Neural progenitor cell (in vitro differentiated cells): ENCODE results near the gene HFE.

Source experiments
- EZH2 ChIP-seq: fragments of 200-600 bp; sonication (generic); IDR thresholded peaks from 2 replicates; pipeline ENCODE4 v1.6.1; 2017; ENCODE audit warnings: antibody characterized with exemption, mild to moderate bottlenecking, moderate library complexity
- TF ChIP-seq, protein P1 (sequence below): fragments of 200-600 bp; sonication (generic); IDR thresholded peaks from 2 replicates; pipeline ENCODE4 v1.5.1; 2017; ENCODE audit warnings: antibody characterized with exemption, mild to moderate bottlenecking

DNA sequence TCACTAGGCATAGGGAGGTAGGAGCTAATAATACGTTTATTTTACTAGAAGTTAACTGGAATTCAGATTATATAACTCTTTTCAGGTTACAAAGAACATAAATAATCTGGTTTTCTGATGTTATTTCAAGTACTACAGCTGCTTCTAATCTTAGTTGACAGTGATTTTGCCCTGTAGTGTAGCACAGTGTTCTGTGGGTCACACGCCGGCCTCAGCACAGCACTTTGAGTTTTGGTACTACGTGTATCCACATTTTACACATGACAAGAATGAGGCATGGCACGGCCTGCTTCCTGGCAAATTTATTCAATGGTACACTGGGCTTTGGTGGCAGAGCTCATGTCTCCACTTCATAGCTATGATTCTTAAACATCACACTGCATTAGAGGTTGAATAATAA is 1.1 kb downstream of the HFE start:
- TF ChIP-seq, protein P1, sequence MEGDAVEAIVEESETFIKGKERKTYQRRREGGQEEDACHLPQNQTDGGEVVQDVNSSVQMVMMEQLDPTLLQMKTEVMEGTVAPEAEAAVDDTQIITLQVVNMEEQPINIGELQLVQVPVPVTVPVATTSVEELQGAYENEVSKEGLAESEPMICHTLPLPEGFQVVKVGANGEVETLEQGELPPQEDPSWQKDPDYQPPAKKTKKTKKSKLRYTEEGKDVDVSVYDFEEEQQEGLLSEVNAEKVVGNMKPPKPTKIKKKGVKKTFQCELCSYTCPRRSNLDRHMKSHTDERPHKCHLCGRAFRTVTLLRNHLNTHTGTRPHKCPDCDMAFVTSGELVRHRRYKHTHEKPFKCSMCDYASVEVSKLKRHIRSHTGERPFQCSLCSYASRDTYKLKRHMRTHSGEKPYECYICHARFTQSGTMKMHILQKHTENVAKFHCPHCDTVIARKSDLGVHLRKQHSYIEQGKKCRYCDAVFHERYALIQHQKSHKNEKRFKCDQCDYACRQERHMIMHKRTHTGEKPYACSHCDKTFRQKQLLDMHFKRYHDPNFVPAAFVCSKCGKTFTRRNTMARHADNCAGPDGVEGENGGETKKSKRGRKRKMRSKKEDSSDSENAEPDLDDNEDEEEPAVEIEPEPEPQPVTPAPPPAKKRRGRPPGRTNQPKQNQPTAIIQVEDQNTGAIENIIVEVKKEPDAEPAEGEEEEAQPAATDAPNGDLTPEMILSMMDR, result no peak
- no peak for TF ChIP-seq EZH2
